Cardiac muscle cell (in vitro differentiated cells and primary cell): ENCODE results near the gene LTF. TPM values are rescaled to one million over a fixed set of nuclear protein-coding genes. Genes with fewer than 3 reads are reported as not detected.

Experiments used
- DNase-seq, 2 donors: peaks; one replicate each; pipeline versions ENCODE4 v3.0.0 to v3.0.0-alpha.2; 2010 to 2017; ENCODE audit warnings: low read depth in 1 of 2, low spot score in 1 of 2
- H3K27ac ChIP-seq: fragments of 200-600 bp; sonication (generic); 2 replicates; pipeline ENCODE4 v1.5.1; 2016
- H3K27me3 ChIP-seq: fragments of 200-600 bp; sonication (generic); 2 replicates; pipeline ENCODE4 v1.6.0; 2016; ENCODE audit warnings: control low read depth
- H3K36me3 ChIP-seq: fragments of 200-600 bp; sonication (generic); 2 replicates; pipeline ENCODE4 v1.5.1; 2016; ENCODE audit warnings: control low read depth
- H3K4me1 ChIP-seq: fragments of 200-600 bp; sonication (generic); 2 replicates; pipeline ENCODE4 v1.8.1; 2017; ENCODE audit warnings: low read depth, mild to moderate bottlenecking, mixed run types
- H3K4me3 ChIP-seq: fragments of 200-600 bp; sonication (generic); 2 replicates; pipeline ENCODE4 v1.5.1; 2016; ENCODE audit warnings: mild to moderate bottlenecking
- H3K9me3 ChIP-seq: fragments of 200-600 bp; sonication (generic); 2 replicates; pipeline ENCODE4 v1.5.1; 2017; ENCODE audit warnings: low read depth, mild to moderate bottlenecking, control low read depth
- polyA plus RNA-seq: library from polyadenylated mRNA; unstranded; fragments of >200 nt; fragmentation: Nextera tagmentation; extraction: Ambion mirVana; gene quantifications from 2 replicates; pipeline ENCODE4 v1.2.1, GENCODE V29; 2016
- total RNA-seq: library from RNA; depleted of rRNA; stranded (reverse); fragments of >200 nt; gene quantifications from 2 replicates; pipeline ENCODE4 v1.2.3, GENCODE V29; 2016
- TF ChIP-seq, protein P1 (sequence below): IDR thresholded peaks from 2 replicates; pipeline ENCODE4 v1.5.1; 2012; ENCODE audit warnings: low read depth, mild to moderate bottlenecking, low read length

The LTF gene
- total and polyA plus RNA-seq, 2 experiments from 2014 or later = not detected

DNA sequence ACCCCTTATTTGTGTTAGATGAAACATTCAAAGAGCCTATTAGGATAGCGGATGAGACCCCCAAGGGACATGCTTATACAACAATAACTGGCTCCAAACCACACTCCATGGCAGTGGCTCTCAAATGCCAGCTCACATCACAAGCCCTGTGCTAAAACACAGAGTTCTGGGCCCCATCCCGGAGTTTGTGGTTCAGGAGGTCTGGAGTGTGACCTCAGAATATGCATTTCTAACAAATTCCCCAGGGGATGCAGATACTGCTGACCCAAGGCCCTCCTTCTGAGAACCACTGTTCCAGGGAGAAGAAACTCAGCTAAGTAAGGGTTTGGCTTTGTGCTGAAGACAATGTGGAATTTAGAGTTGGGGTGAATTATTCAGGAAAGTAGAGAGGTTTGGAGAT lies 54.0 kb downstream of the LTF start:
- peaks cover 67% of the 10 kb centered on the region for H3K4me1 ChIP-seq
- no peak overlapping the region for H3K4me3 ChIP-seq
- H3K27ac ChIP-seq = no peak overlapping the region
- no peaks in the 10 kb centered on the region for H3K9me3 ChIP-seq
- TF ChIP-seq, protein P1, sequence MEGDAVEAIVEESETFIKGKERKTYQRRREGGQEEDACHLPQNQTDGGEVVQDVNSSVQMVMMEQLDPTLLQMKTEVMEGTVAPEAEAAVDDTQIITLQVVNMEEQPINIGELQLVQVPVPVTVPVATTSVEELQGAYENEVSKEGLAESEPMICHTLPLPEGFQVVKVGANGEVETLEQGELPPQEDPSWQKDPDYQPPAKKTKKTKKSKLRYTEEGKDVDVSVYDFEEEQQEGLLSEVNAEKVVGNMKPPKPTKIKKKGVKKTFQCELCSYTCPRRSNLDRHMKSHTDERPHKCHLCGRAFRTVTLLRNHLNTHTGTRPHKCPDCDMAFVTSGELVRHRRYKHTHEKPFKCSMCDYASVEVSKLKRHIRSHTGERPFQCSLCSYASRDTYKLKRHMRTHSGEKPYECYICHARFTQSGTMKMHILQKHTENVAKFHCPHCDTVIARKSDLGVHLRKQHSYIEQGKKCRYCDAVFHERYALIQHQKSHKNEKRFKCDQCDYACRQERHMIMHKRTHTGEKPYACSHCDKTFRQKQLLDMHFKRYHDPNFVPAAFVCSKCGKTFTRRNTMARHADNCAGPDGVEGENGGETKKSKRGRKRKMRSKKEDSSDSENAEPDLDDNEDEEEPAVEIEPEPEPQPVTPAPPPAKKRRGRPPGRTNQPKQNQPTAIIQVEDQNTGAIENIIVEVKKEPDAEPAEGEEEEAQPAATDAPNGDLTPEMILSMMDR = no peak
- no peaks in the 10 kb centered on the region for H3K27me3 ChIP-seq
- DNase-seq = no peak
- no peaks in the 10 kb centered on the region for H3K36me3 ChIP-seq

DNA sequence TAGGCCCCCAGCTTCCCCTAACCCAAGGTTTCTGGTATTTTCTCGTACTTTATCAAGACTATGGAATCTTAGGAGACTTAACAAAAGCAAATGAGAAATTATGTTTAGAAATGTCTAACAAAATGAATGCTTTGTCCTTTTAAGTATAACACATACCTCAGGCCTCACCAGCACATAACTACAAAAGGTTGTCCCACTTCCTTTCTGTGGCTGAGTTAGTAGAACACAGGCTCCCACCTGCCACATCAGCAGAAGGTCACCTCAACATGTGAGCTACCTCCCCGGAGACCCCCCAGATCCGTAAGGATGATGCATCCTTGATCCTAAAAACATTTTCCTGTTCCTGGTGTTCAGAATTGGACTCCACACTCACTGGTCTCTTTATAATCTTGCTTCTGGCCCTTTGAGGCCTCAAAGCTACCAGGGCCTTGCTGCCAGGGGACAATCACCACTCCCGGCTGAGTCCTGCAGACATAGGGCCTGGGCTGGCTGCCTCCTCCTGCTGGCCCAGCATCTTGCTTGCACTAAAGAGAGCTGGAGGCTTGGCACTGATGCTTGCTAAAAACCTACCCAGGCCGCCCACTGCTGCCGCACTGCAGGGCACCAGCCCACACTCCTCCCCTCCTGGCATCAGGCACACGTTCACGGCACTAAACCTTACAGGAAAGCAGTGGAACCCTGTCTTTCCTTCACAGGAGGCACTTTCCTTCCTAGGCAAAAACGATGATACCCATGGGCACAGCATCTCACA lies 54.8 kb downstream of the LTF start:
- H3K27ac ChIP-seq = no peak overlapping the region

DNA sequence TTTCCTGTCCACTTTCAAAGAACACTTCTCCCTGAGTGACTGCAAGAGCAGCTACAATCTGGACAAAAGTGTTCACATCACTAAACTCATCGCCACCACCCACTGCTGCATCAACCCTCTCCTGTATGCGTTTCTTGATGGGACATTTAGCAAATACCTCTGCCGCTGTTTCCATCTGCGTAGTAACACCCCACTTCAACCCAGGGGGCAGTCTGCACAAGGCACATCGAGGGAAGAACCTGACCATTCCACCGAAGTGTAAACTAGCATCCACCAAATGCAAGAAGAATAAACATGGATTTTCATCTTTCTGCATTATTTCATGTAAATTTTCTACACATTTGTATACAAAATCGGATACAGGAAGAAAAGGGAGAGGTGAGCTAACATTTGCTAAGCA lies 55.9 kb downstream of the LTF start:
- no peak overlapping the region for H3K27ac ChIP-seq
- H3K4me1 ChIP-seq = peaks cover 51% of the 10 kb centered on the region
- no peaks in the 10 kb centered on the region for H3K9me3 ChIP-seq
- no peaks in the 10 kb centered on the region for H3K36me3 ChIP-seq
- TF ChIP-seq, protein P1 = no peak
- H3K4me3 ChIP-seq = no peak overlapping the region
- DNase-seq = no peak
- no peaks in the 10 kb centered on the region for H3K27me3 ChIP-seq

More for the DNA sequence above, 54.8 kb downstream of the LTF start:
- no peak for DNase-seq
- no peaks in the 10 kb centered on the region for H3K9me3 ChIP-seq
- H3K4me1 ChIP-seq = peaks cover 61% of the 10 kb centered on the region
- H3K36me3 ChIP-seq = no peaks in the 10 kb centered on the region
- TF ChIP-seq, protein P1 = no peak
- no peaks in the 10 kb centered on the region for H3K27me3 ChIP-seq
- no peak overlapping the region for H3K4me3 ChIP-seq

DNA sequence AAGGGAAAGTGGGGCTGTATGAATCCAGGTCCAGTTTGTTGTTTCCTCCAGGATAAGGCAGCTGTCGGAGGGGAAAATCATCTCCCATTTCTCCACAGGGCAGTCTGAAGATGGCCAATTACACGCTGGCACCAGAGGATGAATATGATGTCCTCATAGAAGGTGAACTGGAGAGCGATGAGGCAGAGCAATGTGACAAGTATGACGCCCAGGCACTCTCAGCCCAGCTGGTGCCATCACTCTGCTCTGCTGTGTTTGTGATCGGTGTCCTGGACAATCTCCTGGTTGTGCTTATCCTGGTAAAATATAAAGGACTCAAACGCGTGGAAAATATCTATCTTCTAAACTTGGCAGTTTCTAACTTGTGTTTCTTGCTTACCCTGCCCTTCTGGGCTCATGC lies 56.7 kb downstream of the LTF start:
- Histone ChIP-seq H3K36me3 (no peaks in the 10 kb centered on the region), H3K27me3 (no peaks in the 10 kb centered on the region), H3K9me3 (no peaks in the 10 kb centered on the region), H3K4me1 (peaks cover 42% of the 10 kb centered on the region), H3K27ac (no peak overlapping the region), H3K4me3 (no peak overlapping the region)
- TF ChIP-seq, protein P1 = no peak
- DNase-seq = no peak

DNA sequence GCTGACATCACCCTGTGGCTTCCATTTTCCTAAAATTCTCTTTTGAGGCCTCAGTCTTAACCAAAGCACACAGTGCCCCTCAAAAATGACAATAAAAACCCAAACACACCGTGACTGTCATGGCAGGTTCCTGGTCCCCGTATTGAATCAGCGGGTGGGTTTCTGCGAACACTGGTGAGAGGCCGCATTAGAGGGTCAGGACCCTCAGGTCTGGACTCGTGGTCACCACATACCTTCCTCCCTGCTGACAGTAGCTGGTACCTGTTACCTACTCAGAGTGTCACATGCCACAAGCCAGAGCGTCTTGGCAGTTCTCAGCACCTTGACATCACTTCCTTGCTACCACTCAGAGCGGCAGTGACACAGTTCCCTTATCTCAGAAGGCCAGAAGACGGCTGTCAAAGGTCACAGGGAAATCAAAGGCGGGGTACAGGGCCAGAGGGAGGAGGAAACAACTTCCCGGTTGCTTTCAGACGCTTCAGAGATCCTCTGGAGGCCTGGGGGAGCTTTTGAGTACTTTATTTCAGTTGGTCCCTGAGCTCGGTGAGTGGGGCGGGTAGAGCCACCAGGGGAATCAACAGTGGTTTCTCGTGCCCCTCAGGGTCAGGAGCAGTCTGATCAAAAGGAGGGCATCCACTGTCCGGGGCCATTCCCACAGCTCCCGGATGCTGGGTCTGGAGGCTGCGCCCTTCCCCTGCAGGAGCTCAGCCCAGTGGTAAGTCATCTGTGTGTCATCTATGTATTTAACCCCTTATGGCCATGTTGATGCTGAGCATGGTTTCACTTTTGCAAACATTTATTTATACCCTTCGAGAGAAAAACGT lies 57.7 kb downstream of the LTF start, which contains the start of the genes CCR5AS and CCRL2:
CCR5AS (minus strand) TSS at position 279 of the 824 bp plus-strand sequence.
CCRL2 (plus strand) TSS at position 472 of the 824 bp plus-strand sequence. CDS start 821 bp downstream, outside the sequence.
- no peak within 1 kb of the TSS for H3K4me3 ChIP-seq
- TF ChIP-seq, protein P1 = no peak
- H3K27me3 ChIP-seq = no peaks in the 10 kb centered on the region
- H3K4me1 ChIP-seq = peaks cover 33% of the 10 kb centered on the region
- H3K36me3 ChIP-seq = no peaks in the 10 kb centered on the region
- peak in 1 of 2 donors; percentile 37 for DNase-seq
- H3K9me3 ChIP-seq = no peaks in the 10 kb centered on the region
- H3K27ac ChIP-seq = peak within 1 kb of the TSS; percentile 58
